ENCODE results near the gene DPP10.

DPP10 gene

GRCh38 chr2:114688241-114688640 lies 245.8 kb downstream of the DPP10 start:
- no peak overlapping the region for H3K4me3 ChIP-seq (ENCODE audit: low read length in 2 of 2)
- H3K27ac ChIP-seq (replicated peaks; ENCODE audit: low read length): no peak overlapping the region
- no peak overlapping the region for H3K23ac ChIP-seq (ENCODE audit: low read depth, low read length, poor library complexity)
- no peak overlapping the region for H4K91ac ChIP-seq (ENCODE audit: low read depth, low read length, poor library complexity)
- H3K4ac ChIP-seq (ENCODE audit: low read length): no peak overlapping the region
- no peak overlapping the region for H2AK5ac ChIP-seq (ENCODE audit: low read depth, low read length)
- H2BK12ac ChIP-seq (ENCODE audit: low read length): no peak overlapping the region
- H4K8ac ChIP-seq (ENCODE audit: low read depth, low read length): no peak overlapping the region
- no peak overlapping the region for H2BK5ac ChIP-seq (ENCODE audit: low read length)
- DNase-seq (ENCODE audit: low spot score): no peak
- no peaks in the 10 kb centered on the region for H3K27me3 ChIP-seq (ENCODE audit: control insufficient read depth in 3 of 3, insufficient read depth in 3 of 3, low read depth in 1 of 3, low read length in 3 of 3)
- no peak overlapping the region for H3K18ac ChIP-seq (ENCODE audit: low read length)
- H3K79me1 ChIP-seq (ENCODE audit: low read depth, low read length): no peaks in the 10 kb centered on the region
- H3K14ac ChIP-seq (ENCODE audit: low read length): no peak overlapping the region
- H3K4me2 ChIP-seq (ENCODE audit: insufficient read depth, low read length, poor library complexity, severe bottlenecking): no peak overlapping the region
- peak overlapping the region; percentile 14 for H2AFZ ChIP-seq (ENCODE audit: low read length)
- H3K9me3 ChIP-seq (replicated peaks in 1 of 2; ENCODE audit: control insufficient read depth in 2 of 2, insufficient read depth in 1 of 2, low read depth in 1 of 2, low read length in 2 of 2): no peaks in the 10 kb centered on the region
- no peak overlapping the region for H2BK15ac ChIP-seq (ENCODE audit: low read length)
- H3K36me3 ChIP-seq (replicated peaks in 1 of 2; ENCODE audit: control insufficient read depth in 2 of 2, insufficient read depth in 2 of 2, low read length in 2 of 2): no peaks in the 10 kb centered on the region
- H3K4me1 ChIP-seq (ENCODE audit: control insufficient read depth in 2 of 2, insufficient read depth in 1 of 2, low read depth in 1 of 2, low read length in 2 of 2): peaks cover 0 to 1% of the 10 kb centered on the region in 2 donors
- H2BK120ac ChIP-seq (ENCODE audit: low read depth, low read length): no peak overlapping the region
- no peak overlapping the region for H3K9ac ChIP-seq (ENCODE audit: low read depth, low read length, poor library complexity)

GRCh38 chr2:114698520-114698919 lies 256.1 kb downstream of the DPP10 start:
- no peak overlapping the region for H2AFZ ChIP-seq (ENCODE audit: low read length)
- no peak overlapping the region for H3K9ac ChIP-seq (ENCODE audit: low read depth, low read length, poor library complexity)
- no peak overlapping the region for H3K4me2 ChIP-seq (ENCODE audit: insufficient read depth, low read length, poor library complexity, severe bottlenecking)
- H3K14ac ChIP-seq (ENCODE audit: low read length): no peak overlapping the region
- peaks cover 4 to 7% of the 10 kb centered on the region in 2 donors for H3K4me1 ChIP-seq (ENCODE audit: control insufficient read depth in 2 of 2, insufficient read depth in 1 of 2, low read depth in 1 of 2, low read length in 2 of 2)
- H2BK5ac ChIP-seq (ENCODE audit: low read length): no peak overlapping the region
- no peak overlapping the region for H2BK15ac ChIP-seq (ENCODE audit: low read length)
- H3K9me3 ChIP-seq (replicated peaks in 1 of 2; ENCODE audit: control insufficient read depth in 2 of 2, insufficient read depth in 1 of 2, low read depth in 1 of 2, low read length in 2 of 2): no peaks in the 10 kb centered on the region
- no peak overlapping the region for H4K91ac ChIP-seq (ENCODE audit: low read depth, low read length, poor library complexity)
- H3K23ac ChIP-seq (ENCODE audit: low read depth, low read length, poor library complexity): no peak overlapping the region
- no peak overlapping the region for H3K18ac ChIP-seq (ENCODE audit: low read length)
- no peaks in the 10 kb centered on the region for H3K79me1 ChIP-seq (ENCODE audit: low read depth, low read length)
- no CpG with 5 or more reads among the region's 1 CpG for WGBS, 2 donors (ENCODE audit: extremely low coverage in 2 of 2, insufficient read length in 2 of 2, insufficient replicate concordance in 1 of 2)
- no peaks in the 10 kb centered on the region for H3K36me3 ChIP-seq (replicated peaks in 1 of 2; ENCODE audit: control insufficient read depth in 2 of 2, insufficient read depth in 2 of 2, low read length in 2 of 2)
- H3K27me3 ChIP-seq (ENCODE audit: control insufficient read depth in 3 of 3, insufficient read depth in 3 of 3, low read depth in 1 of 3, low read length in 3 of 3): no peaks in the 10 kb centered on the region
- no peak for DNase-seq (ENCODE audit: low spot score)
- no peak overlapping the region for H4K8ac ChIP-seq (ENCODE audit: low read depth, low read length)
- H2BK120ac ChIP-seq (ENCODE audit: low read depth, low read length): no peak overlapping the region
- H3K4me3 ChIP-seq (ENCODE audit: low read length in 2 of 2): no peak overlapping the region
- H2BK12ac ChIP-seq (ENCODE audit: low read length): no peak overlapping the region
- no peak overlapping the region for H3K27ac ChIP-seq (replicated peaks; ENCODE audit: low read length)
- H3K4ac ChIP-seq (ENCODE audit: low read length): no peak overlapping the region
- H2AK5ac ChIP-seq (ENCODE audit: low read depth, low read length): no peak overlapping the region

DNA sequence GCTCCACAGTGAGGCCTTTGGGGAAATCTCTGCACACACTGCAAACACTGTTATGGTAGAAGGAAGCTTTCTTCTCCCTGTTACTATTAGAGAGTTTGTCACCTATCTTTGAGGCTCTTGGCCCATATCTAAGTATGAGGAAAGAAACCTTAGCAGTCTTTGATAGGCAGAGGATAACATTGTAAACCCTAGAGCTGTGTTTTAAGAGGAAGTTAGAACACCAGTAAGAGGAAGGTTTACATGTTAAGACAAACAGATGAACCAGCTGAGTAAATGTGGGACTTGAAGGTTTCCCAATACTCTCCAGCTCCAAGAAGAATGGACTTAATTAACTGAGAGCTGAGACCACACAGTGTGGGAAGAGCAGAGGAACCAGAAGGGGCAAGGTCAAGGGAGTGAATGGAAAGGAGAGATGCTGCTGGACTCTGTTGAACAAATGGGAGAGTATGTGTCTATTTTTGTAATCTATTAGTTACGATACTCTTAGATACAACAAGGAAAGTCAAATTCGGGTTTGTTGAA lies 257.0 kb downstream of the DPP10 start:
- Histone ChIP-seq H3K4me3 (ENCODE audit: low read length in 2 of 2) (no peak overlapping the region), H4K8ac (ENCODE audit: low read depth, low read length) (no peak overlapping the region), H2BK12ac (ENCODE audit: low read length) (no peak overlapping the region), H3K4ac (ENCODE audit: low read length) (no peak overlapping the region), H4K91ac (ENCODE audit: low read depth, low read length, poor library complexity) (no peak overlapping the region), H2AK5ac (ENCODE audit: low read depth, low read length) (no peak overlapping the region), H2BK15ac (ENCODE audit: low read length) (no peak overlapping the region), H3K4me2 (ENCODE audit: insufficient read depth, low read length, poor library complexity, severe bottlenecking) (no peak overlapping the region), H3K23ac (ENCODE audit: low read depth, low read length, poor library complexity) (no peak overlapping the region), H3K27me3 (ENCODE audit: control insufficient read depth in 3 of 3, insufficient read depth in 3 of 3, low read depth in 1 of 3, low read length in 3 of 3) (no peaks in the 10 kb centered on the region), H3K9ac (ENCODE audit: low read depth, low read length, poor library complexity) (no peak overlapping the region), H3K36me3 (replicated peaks in 1 of 2; ENCODE audit: control insufficient read depth in 2 of 2, insufficient read depth in 2 of 2, low read length in 2 of 2) (no peaks in the 10 kb centered on the region), H2BK5ac (ENCODE audit: low read length) (no peak overlapping the region), H3K9me3 (replicated peaks in 1 of 2; ENCODE audit: control insufficient read depth in 2 of 2, insufficient read depth in 1 of 2, low read depth in 1 of 2, low read length in 2 of 2) (no peaks in the 10 kb centered on the region), H2BK120ac (ENCODE audit: low read depth, low read length) (no peak overlapping the region), H3K27ac (replicated peaks; ENCODE audit: low read length) (no peak overlapping the region), H3K79me1 (ENCODE audit: low read depth, low read length) (no peaks in the 10 kb centered on the region), H3K14ac (ENCODE audit: low read length) (no peak overlapping the region), H2AFZ (ENCODE audit: low read length) (peak overlapping the region; percentile 77), H3K18ac (ENCODE audit: low read length) (no peak overlapping the region), H3K4me1 (ENCODE audit: control insufficient read depth in 2 of 2, insufficient read depth in 1 of 2, low read depth in 1 of 2, low read length in 2 of 2) (peaks cover 4 to 7% of the 10 kb centered on the region in 2 donors)
- WGBS, 2 donors (ENCODE audit: extremely low coverage in 2 of 2, insufficient read length in 2 of 2, insufficient replicate concordance in 1 of 2): no CpG with 5 or more reads among the region's 2 CpGs
- DNase-seq (ENCODE audit: low spot score): no peak

DNA sequence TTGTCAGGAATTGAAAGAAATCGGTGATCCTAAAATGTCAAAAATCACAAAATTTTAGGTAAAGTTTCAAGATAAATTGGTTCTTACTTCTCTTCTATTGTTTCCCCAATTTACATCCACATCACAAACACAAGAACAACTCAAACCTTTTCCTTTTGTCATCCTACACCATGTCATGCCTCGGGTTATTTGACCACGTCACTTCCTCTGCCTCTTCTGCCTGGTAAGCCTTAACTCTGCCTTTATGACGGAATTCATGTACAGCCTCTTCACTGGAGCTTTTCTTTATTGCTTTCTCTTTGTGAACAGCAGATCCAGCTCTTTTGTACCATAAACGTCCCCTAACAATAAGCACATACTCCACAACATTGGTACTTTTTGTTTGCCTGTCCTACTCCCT lies 258.0 kb downstream of the DPP10 start:
- Histone ChIP-seq H2BK15ac (ENCODE audit: low read length) (no peak overlapping the region), H3K4me2 (ENCODE audit: insufficient read depth, low read length, poor library complexity, severe bottlenecking) (no peak overlapping the region), H2BK5ac (ENCODE audit: low read length) (no peak overlapping the region), H3K79me1 (ENCODE audit: low read depth, low read length) (no peaks in the 10 kb centered on the region), H3K36me3 (replicated peaks in 1 of 2; ENCODE audit: control insufficient read depth in 2 of 2, insufficient read depth in 2 of 2, low read length in 2 of 2) (no peaks in the 10 kb centered on the region), H3K4ac (ENCODE audit: low read length) (no peak overlapping the region), H3K23ac (ENCODE audit: low read depth, low read length, poor library complexity) (no peak overlapping the region), H3K18ac (ENCODE audit: low read length) (no peak overlapping the region), H4K91ac (ENCODE audit: low read depth, low read length, poor library complexity) (no peak overlapping the region), H3K9ac (ENCODE audit: low read depth, low read length, poor library complexity) (no peak overlapping the region), H4K8ac (ENCODE audit: low read depth, low read length) (no peak overlapping the region), H3K27me3 (ENCODE audit: control insufficient read depth in 3 of 3, insufficient read depth in 3 of 3, low read depth in 1 of 3, low read length in 3 of 3) (no peaks in the 10 kb centered on the region), H3K4me3 (ENCODE audit: low read length in 2 of 2) (no peak overlapping the region), H3K27ac (replicated peaks; ENCODE audit: low read length) (no peak overlapping the region), H2AFZ (ENCODE audit: low read length) (peak overlapping the region; percentile 77), H2BK12ac (ENCODE audit: low read length) (no peak overlapping the region), H3K14ac (ENCODE audit: low read length) (no peak overlapping the region), H2BK120ac (ENCODE audit: low read depth, low read length) (no peak overlapping the region), H2AK5ac (ENCODE audit: low read depth, low read length) (no peak overlapping the region), H3K9me3 (replicated peaks in 1 of 2; ENCODE audit: control insufficient read depth in 2 of 2, insufficient read depth in 1 of 2, low read depth in 1 of 2, low read length in 2 of 2) (no peaks in the 10 kb centered on the region), H3K4me1 (ENCODE audit: control insufficient read depth in 2 of 2, insufficient read depth in 1 of 2, low read depth in 1 of 2, low read length in 2 of 2) (peaks cover 4 to 7% of the 10 kb centered on the region in 2 donors)
- no CpG with 5 or more reads among the region's 5 CpGs for WGBS, 2 donors (ENCODE audit: extremely low coverage in 2 of 2, insufficient read length in 2 of 2, insufficient replicate concordance in 1 of 2)
- no peak for DNase-seq (ENCODE audit: low spot score)
